WTC11 (cell line): ENCODE data around the gene ADNP2. TPM values are rescaled to one million over a fixed set of nuclear protein-coding genes. Genes with fewer than 3 reads are reported as not detected.

Experiments used
- ATAC-seq: fragments of 200-7000 bp; cut with Tn5 transposase; 2 replicates; pipeline ENCODE4 v1.10.0; 2021; ENCODE audit warnings: mild to moderate bottlenecking, moderate library complexity
- CTCF ChIA-PET: fragments of 300-600 bp; sonication (Branson Sonifier 250); formaldehyde crosslinking; loops from one replicate; lab custom pipeline; 2021; ENCODE audit warnings: antibody characterized with exemption; lab: Charles Lee
- POLR2A ChIA-PET: fragments of 350-600 bp; sonication (Branson Sonifier 250); formaldehyde crosslinking; loops from one replicate; lab custom pipeline; 2021; ENCODE audit warnings: antibody characterized with exemption; lab: Charles Lee
- DNase-seq: peaks from one replicate; pipeline ENCODE4 v3.0.0; 2021; ENCODE audit warnings: low spot score
- H3K27ac Mint-ChIP-seq: 2 replicates; pipeline ENCODE4 v1.8.0; 2021; ENCODE audit warnings: mixed read lengths
- H3K27me3 Mint-ChIP-seq: 2 replicates; pipeline ENCODE4 v1.8.0; 2021; ENCODE audit warnings: low read depth, mild to moderate bottlenecking, moderate library complexity, mixed read lengths
- H3K36me3 Mint-ChIP-seq: 2 replicates; pipeline ENCODE4 v1.8.0; 2021; ENCODE audit warnings: mixed read lengths
- H3K4me1 Mint-ChIP-seq: 2 replicates; pipeline ENCODE4 v1.8.0; 2022; ENCODE audit warnings: mixed read lengths
- H3K4me3 Mint-ChIP-seq: 2 replicates; pipeline ENCODE4 v1.8.0; 2021; ENCODE audit warnings: mild to moderate bottlenecking, moderate library complexity, mixed read lengths
- H3K9me3 Mint-ChIP-seq: 2 replicates; pipeline ENCODE4 v1.8.0; 2021; ENCODE audit warnings: mixed read lengths
- FOXK1 ChIP-seq: sonication (generic); formaldehyde crosslinking; IDR thresholded peaks from 2 replicates; pipeline ENCODE4 v1.8.0; 2022; ENCODE audit warnings: mild to moderate bottlenecking, moderate library complexity, missing genetic modification reagents
- FOXP1 ChIP-seq: sonication (generic); formaldehyde crosslinking; IDR thresholded peaks from 2 replicates; pipeline ENCODE4 v1.8.0; 2022; ENCODE audit warnings: missing genetic modification reagents, mild to moderate bottlenecking, moderate library complexity, borderline replicate concordance
- IRF2 ChIP-seq: sonication (generic); formaldehyde crosslinking; IDR thresholded peaks from 2 replicates; pipeline ENCODE4 v1.8.0; 2022; ENCODE audit warnings: low read depth, missing genetic modification reagents, borderline replicate concordance
- NR1H2 ChIP-seq: sonication (generic); formaldehyde crosslinking; IDR thresholded peaks from 2 replicates; pipeline ENCODE4 v1.9.0; 2021; ENCODE audit warnings: mild to moderate bottlenecking, moderate library complexity, missing genetic modification reagents
- OVOL2 ChIP-seq: fragments of 250-450 bp; sonication (Bioruptor Pico); IDR thresholded peaks from 2 replicates; pipeline ENCODE4 v1.9.0; 2021; ENCODE audit warnings: mild to moderate bottlenecking, borderline replicate concordance
- RORB ChIP-seq: fragments of 250-450 bp; sonication (Bioruptor Pico); IDR thresholded peaks from 2 replicates; pipeline ENCODE4 v1.9.0; 2021; ENCODE audit warnings: mild to moderate bottlenecking
- TP53 ChIP-seq: sonication (generic); formaldehyde crosslinking; IDR thresholded peaks from 2 replicates; pipeline ENCODE4 v1.8.1; 2023; ENCODE audit warnings: mild to moderate bottlenecking, missing genetic modification reagents
- ZNF219 ChIP-seq: sonication (generic); formaldehyde crosslinking; IDR thresholded peaks from 2 replicates; pipeline ENCODE4 v1.8.0; 2023; ENCODE audit warnings: missing genetic modification reagents, mild to moderate bottlenecking, borderline replicate concordance
- ZNF317 ChIP-seq: sonication (generic); formaldehyde crosslinking; IDR thresholded peaks from 2 replicates; pipeline ENCODE4 v1.8.1; 2023; ENCODE audit warnings: low read depth, mild to moderate bottlenecking, moderate library complexity, missing genetic modification reagents, borderline replicate concordance
- ZNF423 ChIP-seq: fragments of 250-450 bp; sonication (Bioruptor Pico); IDR thresholded peaks from 2 replicates; pipeline ENCODE4 v2.1.2; 2022; ENCODE audit warnings: mild to moderate bottlenecking, moderate library complexity
- total RNA-seq: library from RNA; stranded (reverse); gene quantifications from 3 replicates; pipeline ENCODE4 v1.2.3, GENCODE V29; 2021
- TF ChIP-seq, protein P1 (sequence below): fragments of 250-450 bp; sonication (Bioruptor Pico); conservative IDR thresholded peaks from 2 replicates; pipeline ENCODE4 v1.9.0; 2021; ENCODE audit warnings: mild to moderate bottlenecking
- TF ChIP-seq, protein P2 (sequence below): sonication (generic); formaldehyde crosslinking; IDR thresholded peaks from 2 replicates; pipeline ENCODE4 v1.8.1; 2023; ENCODE audit warnings: mild to moderate bottlenecking, missing genetic modification reagents
- TF ChIP-seq, protein P3 (sequence below): fragments of 250-450 bp; sonication (Bioruptor Pico); IDR thresholded peaks from 2 replicates; pipeline ENCODE4 v1.9.0; 2021; ENCODE audit warnings: mild to moderate bottlenecking
- TF ChIP-seq, protein P4 (sequence below): sonication (generic); formaldehyde crosslinking; IDR thresholded peaks from 2 replicates; pipeline ENCODE4 v1.8.1; 2022; ENCODE audit warnings: low read depth, missing genetic modification reagents, borderline replicate concordance
- TF ChIP-seq, protein P5 (sequence below): sonication (generic); formaldehyde crosslinking; IDR thresholded peaks from 2 replicates; pipeline ENCODE4 v1.8.0; 2022; ENCODE audit warnings: mild to moderate bottlenecking, missing genetic modification reagents
- TF ChIP-seq, protein P6 (sequence below): sonication (generic); formaldehyde crosslinking; IDR thresholded peaks from 2 replicates; pipeline ENCODE4 v1.8.0; 2023; ENCODE audit warnings: missing genetic modification reagents
- TF ChIP-seq, protein P7 (sequence below): sonication (generic); formaldehyde crosslinking; IDR thresholded peaks from 2 replicates; pipeline ENCODE4 v1.8.1; 2023; ENCODE audit warnings: mild to moderate bottlenecking, missing genetic modification reagents, borderline replicate concordance
- TF ChIP-seq, protein P8 (sequence below): sonication (generic); formaldehyde crosslinking; IDR thresholded peaks from 2 replicates; pipeline ENCODE4 v1.8.1; 2022; ENCODE audit warnings: mild to moderate bottlenecking, missing genetic modification reagents, moderate library complexity, borderline replicate concordance

The ADNP2 gene
- total RNA-seq, 1 experiment from 2014 or later = 56.0 TPM

DNA sequence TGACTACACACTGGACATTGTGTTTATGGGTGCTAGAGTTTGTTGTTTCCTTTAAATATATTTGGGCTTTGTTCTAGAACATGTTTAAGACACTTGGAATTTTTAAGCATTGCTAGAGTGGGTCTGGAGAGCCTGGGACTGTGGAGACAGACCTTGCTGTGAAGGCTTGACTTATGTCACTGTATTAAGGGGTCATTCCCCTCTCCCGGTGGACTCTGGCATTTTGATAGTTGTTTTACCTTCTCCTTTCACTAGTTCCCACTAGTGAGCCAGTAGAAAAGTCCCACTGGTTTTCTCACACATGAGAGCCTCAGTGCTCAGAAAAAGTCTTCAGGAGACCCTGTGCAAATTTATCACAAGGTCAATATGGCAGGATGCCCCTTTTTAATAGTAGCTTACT lies 18.6 kb downstream of the ADNP2 start (continued):
- TF ChIP-seq, protein P1, sequence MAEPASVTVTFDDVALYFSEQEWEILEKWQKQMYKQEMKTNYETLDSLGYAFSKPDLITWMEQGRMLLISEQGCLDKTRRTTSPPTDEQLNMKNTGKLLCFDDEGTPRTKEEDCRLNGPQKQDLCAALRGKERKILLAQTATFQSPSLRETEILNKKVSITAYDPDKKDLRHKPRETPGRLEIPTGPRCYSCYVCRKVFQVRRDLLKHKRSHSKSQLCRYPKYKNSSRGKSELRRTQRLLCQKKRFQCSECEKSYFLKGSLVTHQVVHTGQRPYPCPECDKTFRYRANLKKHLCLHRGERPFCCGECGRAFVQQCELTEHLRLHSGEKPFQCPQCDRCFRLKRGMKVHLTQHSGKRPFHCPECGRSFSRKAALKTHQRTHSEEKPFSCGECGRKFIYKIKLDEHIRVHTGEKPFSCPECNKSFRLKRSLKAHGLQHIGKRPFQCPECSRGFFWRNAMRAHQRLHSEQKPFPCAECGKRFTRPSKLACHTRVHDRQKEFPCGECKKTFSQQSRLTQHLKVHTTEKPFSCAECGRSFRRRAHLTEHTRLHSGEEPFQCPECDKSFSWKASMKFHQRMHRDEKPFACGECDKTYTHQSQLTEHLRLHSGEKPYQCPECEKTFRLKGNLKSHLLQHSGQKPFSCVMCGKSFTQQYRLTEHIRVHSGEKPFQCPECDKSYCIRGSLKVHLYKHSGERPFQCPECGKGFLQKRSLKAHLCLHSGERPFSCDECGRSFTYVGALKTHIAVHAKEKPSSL (CRISPR knock-in tag) = no peak
- TF ChIP-seq, protein P2, sequence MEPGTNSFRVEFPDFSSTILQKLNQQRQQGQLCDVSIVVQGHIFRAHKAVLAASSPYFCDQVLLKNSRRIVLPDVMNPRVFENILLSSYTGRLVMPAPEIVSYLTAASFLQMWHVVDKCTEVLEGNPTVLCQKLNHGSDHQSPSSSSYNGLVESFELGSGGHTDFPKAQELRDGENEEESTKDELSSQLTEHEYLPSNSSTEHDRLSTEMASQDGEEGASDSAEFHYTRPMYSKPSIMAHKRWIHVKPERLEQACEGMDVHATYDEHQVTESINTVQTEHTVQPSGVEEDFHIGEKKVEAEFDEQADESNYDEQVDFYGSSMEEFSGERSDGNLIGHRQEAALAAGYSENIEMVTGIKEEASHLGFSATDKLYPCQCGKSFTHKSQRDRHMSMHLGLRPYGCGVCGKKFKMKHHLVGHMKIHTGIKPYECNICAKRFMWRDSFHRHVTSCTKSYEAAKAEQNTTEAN (CRISPR knock-in tag) = no peak
- no peak for TF ChIP-seq FOXP1 (CRISPR knock-in tag)
- TF ChIP-seq, protein P3, sequence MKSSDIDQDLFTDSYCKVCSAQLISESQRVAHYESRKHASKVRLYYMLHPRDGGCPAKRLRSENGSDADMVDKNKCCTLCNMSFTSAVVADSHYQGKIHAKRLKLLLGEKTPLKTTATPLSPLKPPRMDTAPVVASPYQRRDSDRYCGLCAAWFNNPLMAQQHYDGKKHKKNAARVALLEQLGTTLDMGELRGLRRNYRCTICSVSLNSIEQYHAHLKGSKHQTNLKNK (CRISPR knock-in tag) = no peak

DNA sequence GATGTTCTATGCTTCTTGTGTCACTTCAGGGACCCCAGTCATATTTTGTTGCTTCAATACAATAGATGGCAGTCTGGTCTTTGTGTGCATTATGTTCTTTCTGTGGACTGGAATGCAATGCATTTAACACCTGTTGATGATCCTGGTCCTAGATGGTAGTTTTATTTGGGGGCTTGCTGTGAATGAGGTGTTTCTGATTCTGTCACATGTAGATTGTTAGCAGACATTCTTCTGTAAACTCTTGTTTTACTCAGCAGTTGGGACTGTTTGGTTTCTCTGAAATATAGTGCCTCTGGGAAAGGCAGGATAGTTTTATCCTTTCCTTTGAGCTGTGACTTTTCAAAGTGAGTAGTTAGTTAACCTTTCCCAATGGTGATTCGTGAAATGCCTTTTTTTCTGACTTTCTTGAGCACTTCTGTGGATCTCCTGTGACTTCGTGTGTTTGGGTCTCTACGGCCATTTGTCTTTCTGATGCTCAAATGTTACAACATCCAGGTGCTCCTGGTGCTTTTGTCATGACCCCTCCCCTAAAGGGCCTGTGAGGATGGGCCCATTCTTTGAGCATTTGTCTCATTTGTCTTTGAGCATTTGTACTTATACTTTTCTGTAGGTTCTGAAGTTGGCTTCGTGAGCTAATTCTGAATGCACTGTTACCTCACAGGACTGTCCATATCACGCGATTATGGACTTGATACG lies 20.8 kb downstream of the ADNP2 start:
- Mint-ChIP-seq H3K27ac (0 out of 2 replicates have a peak overlapping the region, but pooled peaks have one; percentile 16), H3K4me3 (no peak overlapping the region), H3K4me1 (peaks cover 25% of the 10 kb centered on the region), H3K27me3 (no peaks in the 10 kb centered on the region), H3K36me3 (peaks cover 32% of the 10 kb centered on the region), H3K9me3 (no peaks in the 10 kb centered on the region)
- CTCF ChIA-PET = no interaction called here
- TF ChIP-seq, protein P4, sequence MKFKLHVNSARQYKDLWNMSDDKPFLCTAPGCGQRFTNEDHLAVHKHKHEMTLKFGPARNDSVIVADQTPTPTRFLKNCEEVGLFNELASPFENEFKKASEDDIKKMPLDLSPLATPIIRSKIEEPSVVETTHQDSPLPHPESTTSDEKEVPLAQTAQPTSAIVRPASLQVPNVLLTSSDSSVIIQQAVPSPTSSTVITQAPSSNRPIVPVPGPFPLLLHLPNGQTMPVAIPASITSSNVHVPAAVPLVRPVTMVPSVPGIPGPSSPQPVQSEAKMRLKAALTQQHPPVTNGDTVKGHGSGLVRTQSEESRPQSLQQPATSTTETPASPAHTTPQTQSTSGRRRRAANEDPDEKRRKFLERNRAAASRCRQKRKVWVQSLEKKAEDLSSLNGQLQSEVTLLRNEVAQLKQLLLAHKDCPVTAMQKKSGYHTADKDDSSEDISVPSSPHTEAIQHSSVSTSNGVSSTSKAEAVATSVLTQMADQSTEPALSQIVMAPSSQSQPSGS = no peak
- TF ChIP-seq ZNF219 (CRISPR knock-in tag) (no peak), ZNF317 (CRISPR knock-in tag) (peak; percentile 80; the same call in 1 of the 2 replicates)
- TF ChIP-seq, protein P5, sequence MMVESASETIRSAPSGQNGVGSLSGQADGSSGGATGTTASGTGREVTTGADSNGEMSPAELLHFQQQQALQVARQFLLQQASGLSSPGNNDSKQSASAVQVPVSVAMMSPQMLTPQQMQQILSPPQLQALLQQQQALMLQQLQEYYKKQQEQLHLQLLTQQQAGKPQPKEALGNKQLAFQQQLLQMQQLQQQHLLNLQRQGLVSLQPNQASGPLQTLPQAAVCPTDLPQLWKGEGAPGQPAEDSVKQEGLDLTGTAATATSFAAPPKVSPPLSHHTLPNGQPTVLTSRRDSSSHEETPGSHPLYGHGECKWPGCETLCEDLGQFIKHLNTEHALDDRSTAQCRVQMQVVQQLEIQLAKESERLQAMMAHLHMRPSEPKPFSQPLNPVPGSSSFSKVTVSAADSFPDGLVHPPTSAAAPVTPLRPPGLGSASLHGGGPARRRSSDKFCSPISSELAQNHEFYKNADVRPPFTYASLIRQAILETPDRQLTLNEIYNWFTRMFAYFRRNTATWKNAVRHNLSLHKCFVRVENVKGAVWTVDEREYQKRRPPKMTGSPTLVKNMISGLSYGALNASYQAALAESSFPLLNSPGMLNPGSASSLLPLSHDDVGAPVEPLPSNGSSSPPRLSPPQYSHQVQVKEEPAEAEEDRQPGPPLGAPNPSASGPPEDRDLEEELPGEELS (CRISPR knock-in tag) = no peak
- ATAC-seq (peak; percentile 52), DNase-seq (no peak)
- POLR2A ChIA-PET = interaction anchor here (0.6 kb wide), 1 partner anchor 12 kb away, joined by 3 read pairs; no protein-coding TSS in a partner anchor

DNA sequence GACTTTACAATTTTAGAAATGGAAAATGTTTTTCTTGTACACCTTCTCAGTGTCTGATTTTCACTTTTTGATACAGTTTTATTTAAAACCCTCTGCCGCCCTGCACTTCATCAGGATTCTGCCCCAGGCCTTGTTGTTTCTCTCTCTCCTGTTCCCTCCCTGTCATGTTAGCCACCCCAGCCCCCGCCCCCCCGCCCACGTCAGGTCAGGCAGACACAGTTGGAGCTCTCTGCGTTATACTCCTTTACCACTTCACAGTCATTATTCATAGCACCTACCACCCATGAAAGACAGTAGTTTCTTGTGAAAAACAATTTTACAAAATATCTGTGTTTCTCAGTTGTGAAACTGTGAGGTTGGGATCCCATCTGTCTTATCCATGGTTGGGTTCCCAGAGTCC lies 21.5 kb downstream of the ADNP2 start:
- ATAC-seq (no peak), DNase-seq (no peak)
- no peak overlapping the region for H3K4me3 Mint-ChIP-seq
- peaks cover 40% of the 10 kb centered on the region for H3K36me3 Mint-ChIP-seq
- no peaks in the 10 kb centered on the region for H3K27me3 Mint-ChIP-seq
- H3K4me1 Mint-ChIP-seq = peaks cover 25% of the 10 kb centered on the region
- ChIA-PET POLR2A (interaction anchor here (0.6 kb wide), 1 partner anchor 13 kb away, joined by 3 read pairs; no protein-coding TSS in a partner anchor), CTCF (no interaction called here)
- H3K27ac Mint-ChIP-seq = no peak overlapping the region; the same call in 1 of the 2 replicates
- H3K9me3 Mint-ChIP-seq = no peaks in the 10 kb centered on the region
- TF ChIP-seq, protein P6, sequence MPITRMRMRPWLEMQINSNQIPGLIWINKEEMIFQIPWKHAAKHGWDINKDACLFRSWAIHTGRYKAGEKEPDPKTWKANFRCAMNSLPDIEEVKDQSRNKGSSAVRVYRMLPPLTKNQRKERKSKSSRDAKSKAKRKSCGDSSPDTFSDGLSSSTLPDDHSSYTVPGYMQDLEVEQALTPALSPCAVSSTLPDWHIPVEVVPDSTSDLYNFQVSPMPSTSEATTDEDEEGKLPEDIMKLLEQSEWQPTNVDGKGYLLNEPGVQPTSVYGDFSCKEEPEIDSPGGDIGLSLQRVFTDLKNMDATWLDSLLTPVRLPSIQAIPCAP (CRISPR knock-in tag) = no peak
- TF ChIP-seq, protein P7, sequence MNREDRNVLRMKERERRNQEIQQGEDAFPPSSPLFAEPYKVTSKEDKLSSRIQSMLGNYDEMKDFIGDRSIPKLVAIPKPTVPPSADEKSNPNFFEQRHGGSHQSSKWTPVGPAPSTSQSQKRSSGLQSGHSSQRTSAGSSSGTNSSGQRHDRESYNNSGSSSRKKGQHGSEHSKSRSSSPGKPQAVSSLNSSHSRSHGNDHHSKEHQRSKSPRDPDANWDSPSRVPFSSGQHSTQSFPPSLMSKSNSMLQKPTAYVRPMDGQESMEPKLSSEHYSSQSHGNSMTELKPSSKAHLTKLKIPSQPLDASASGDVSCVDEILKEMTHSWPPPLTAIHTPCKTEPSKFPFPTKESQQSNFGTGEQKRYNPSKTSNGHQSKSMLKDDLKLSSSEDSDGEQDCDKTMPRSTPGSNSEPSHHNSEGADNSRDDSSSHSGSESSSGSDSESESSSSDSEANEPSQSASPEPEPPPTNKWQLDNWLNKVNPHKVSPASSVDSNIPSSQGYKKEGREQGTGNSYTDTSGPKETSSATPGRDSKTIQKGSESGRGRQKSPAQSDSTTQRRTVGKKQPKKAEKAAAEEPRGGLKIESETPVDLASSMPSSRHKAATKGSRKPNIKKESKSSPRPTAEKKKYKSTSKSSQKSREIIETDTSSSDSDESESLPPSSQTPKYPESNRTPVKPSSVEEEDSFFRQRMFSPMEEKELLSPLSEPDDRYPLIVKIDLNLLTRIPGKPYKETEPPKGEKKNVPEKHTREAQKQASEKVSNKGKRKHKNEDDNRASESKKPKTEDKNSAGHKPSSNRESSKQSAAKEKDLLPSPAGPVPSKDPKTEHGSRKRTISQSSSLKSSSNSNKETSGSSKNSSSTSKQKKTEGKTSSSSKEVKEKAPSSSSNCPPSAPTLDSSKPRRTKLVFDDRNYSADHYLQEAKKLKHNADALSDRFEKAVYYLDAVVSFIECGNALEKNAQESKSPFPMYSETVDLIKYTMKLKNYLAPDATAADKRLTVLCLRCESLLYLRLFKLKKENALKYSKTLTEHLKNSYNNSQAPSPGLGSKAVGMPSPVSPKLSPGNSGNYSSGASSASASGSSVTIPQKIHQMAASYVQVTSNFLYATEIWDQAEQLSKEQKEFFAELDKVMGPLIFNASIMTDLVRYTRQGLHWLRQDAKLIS (CRISPR knock-in tag) = no peak
- TF ChIP-seq ZNF423 (CRISPR knock-in tag) = no peak
- no peak for TF ChIP-seq FOXK1 (CRISPR knock-in tag)
- TF ChIP-seq TP53 = no peak
- TF ChIP-seq RORB = no peak
- TF ChIP-seq OVOL2 (CRISPR knock-in tag) = no peak
- TF ChIP-seq IRF2 (CRISPR knock-in tag) = no peak
- TF ChIP-seq, protein P8, sequence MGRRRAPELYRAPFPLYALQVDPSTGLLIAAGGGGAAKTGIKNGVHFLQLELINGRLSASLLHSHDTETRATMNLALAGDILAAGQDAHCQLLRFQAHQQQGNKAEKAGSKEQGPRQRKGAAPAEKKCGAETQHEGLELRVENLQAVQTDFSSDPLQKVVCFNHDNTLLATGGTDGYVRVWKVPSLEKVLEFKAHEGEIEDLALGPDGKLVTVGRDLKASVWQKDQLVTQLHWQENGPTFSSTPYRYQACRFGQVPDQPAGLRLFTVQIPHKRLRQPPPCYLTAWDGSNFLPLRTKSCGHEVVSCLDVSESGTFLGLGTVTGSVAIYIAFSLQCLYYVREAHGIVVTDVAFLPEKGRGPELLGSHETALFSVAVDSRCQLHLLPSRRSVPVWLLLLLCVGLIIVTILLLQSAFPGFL (CRISPR knock-in tag) = no peak
- TF ChIP-seq NR1H2 = no peak
